K562 (cell line): Measurements from ENCODE around the gene RASL10B.

Experiments
- FOXA1 ChIP-seq: fragments of 450-650 bp; IDR thresholded peaks from 2 replicates; pipeline ENCODE4 v1.6.1; 2016; ENCODE audit warnings: mild to moderate bottlenecking, borderline replicate concordance
- ZBTB5 ChIP-seq: fragments of 450-650 bp; IDR thresholded peaks from 2 replicates; pipeline ENCODE4 v1.6.1; 2017; ENCODE audit warnings: antibody characterized with exemption

GRCh38 chr17:35728551-35728950 lies 2.9 kb upstream of the RASL10B start:
- no peak for TF ChIP-seq ZBTB5
- no peak for TF ChIP-seq FOXA1
